MCF 10A (cell line): ENCODE data around the gene GNG14. TPM values are rescaled to one million over a fixed set of nuclear protein-coding genes. Genes with fewer than 3 reads are reported as not detected.

Experiments
- Bru-seq: library from RNA; stranded (reverse); fragments of 400-500 nt; gene quantifications from one replicate; lab custom pipeline; 2021; lab: Mats Ljungman, UMichigan
- BruChase-seq, 2 experiments: library from RNA; stranded (reverse); fragments of 400-500 nt; gene quantifications; one replicate each; lab custom pipeline; 2021; lab: Mats Ljungman, UMichigan
- BruUV-seq: library from RNA; stranded (reverse); fragments of 400-500 nt; replicated peaks from 2 replicates; lab custom pipeline; 2021; lab: Mats Ljungman, UMichigan
- CTCF ChIA-PET: fragments of 300-600 bp; sonication (Branson Sonifier 250); formaldehyde crosslinking; extraction: SDS; loops from one replicate; lab custom pipeline; 2021; ENCODE audit warnings: antibody characterized with exemption, inconsistent platforms; lab: Yijun Ruan, JAX
- POLR2A ChIA-PET: fragments of 300-600, 350-650 bp; sonication (Branson Sonifier 250); formaldehyde crosslinking; extraction: SDS; loops from one replicate; lab custom pipeline; 2020; ENCODE audit warnings: antibody characterized with exemption, inconsistent platforms; lab: Yijun Ruan, JAX
- DNase-seq: peaks from one replicate; pipeline ENCODE4 v3.0.0-alpha.2; 2018; ENCODE audit not compliant: unreplicated experiment
- H3K27ac Mint-ChIP-seq: one replicate; pipeline ENCODE4 v1.8.0; 2022; ENCODE audit warnings: mild to moderate bottlenecking, low read depth, mixed read lengths; ENCODE audit not compliant: unreplicated experiment
- H3K27me3 Mint-ChIP-seq: one replicate; pipeline ENCODE4 v1.8.0; 2022; ENCODE audit warnings: mixed read lengths; ENCODE audit not compliant: insufficient read depth, unreplicated experiment
- H3K36me3 Mint-ChIP-seq: one replicate; pipeline ENCODE4 v1.8.0; 2022; ENCODE audit warnings: mild to moderate bottlenecking, moderate library complexity, mixed read lengths; ENCODE audit not compliant: insufficient read depth, unreplicated experiment
- H3K4me1 Mint-ChIP-seq: one replicate; pipeline ENCODE4 v1.8.0; 2022; ENCODE audit warnings: mixed read lengths; ENCODE audit not compliant: insufficient read depth, unreplicated experiment
- H3K4me3 Mint-ChIP-seq: one replicate; pipeline ENCODE4 v1.8.0; 2022; ENCODE audit warnings: mild to moderate bottlenecking, moderate library complexity, mixed read lengths; ENCODE audit not compliant: unreplicated experiment
- H3K9me3 Mint-ChIP-seq: one replicate; pipeline ENCODE4 v1.8.0; 2022; ENCODE audit warnings: mixed read lengths; ENCODE audit not compliant: unreplicated experiment
- intact Hi-C: fragments of 100-400 bp; cut with micrococcal nuclease; formaldehyde crosslinking; loops from 2 replicates; pipeline ENCODE4 v1.14.1; 2022
- long read RNA-seq: library from polyadenylated mRNA; stranded (forward); transcript quantifications from one replicate; pipeline ENCODE4 v2.0.0, GENCODE V29; 2022
- total RNA-seq: library from RNA; stranded (reverse); gene quantifications from 2 replicates; pipeline ENCODE4 v1.2.3, GENCODE V29; 2022
- TF ChIP-seq, protein P1 (sequence below): fragments of 200-600 bp; IDR thresholded peaks from one replicate; pipeline ENCODE4 v1.8.0; 2022; ENCODE audit warnings: antibody characterized with exemption, mild to moderate bottlenecking; ENCODE audit not compliant: unreplicated experiment

GNG14 gene
- total RNA-seq (not detected in 2 replicates), Bru-seq, nascent RNA (percentile 32 among the genes with signal in this experiment), BruChase-seq, experiment 1, labeled RNA remaining after a 6-hour chase (not detected), BruChase-seq, experiment 2, labeled RNA remaining after a 2-hour chase (not detected)
- long read RNA-seq = 0 reads

DNA sequence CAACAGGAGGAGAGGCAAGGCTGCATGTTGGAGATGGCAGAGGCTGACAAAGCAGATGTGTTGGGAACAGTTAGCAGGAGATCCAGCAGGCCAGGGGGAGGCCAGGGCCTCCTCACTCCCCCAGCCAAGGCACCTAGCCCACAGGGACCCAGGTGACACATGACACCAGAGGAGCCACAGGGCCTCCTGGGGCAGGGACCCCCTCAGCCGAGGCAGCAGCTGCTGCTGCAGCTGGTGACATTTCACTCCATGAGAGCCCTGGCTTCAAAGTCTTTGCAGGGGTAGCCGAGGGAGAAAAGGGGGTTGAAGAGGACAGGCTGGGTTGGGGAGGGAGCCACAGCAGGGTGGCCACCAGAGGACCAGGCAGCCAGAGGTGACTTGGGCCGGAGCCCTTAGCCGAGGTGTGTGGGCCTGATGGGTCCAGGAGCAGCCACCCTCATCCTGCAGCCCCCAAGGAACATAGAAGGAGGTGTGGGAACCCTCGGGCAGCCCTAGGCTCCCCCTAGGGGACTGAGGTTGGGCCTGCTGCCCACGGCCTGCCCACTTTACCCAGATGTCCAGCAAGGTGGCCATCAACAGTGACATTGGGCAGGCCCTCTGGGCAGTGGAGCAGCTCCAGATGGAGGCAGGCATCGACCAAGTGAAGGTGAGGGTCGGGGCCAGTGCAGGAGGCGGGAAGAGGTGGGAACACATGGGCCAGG lies at the start of gene GNG14:
Gene GNG14, plus strand, starts transcription at position 503 of the 701 bp plus-strand sequence. Its CDS starts 51 bp downstream, at position 554.
- Mint-ChIP-seq H3K4me1 (no peaks in the 10 kb centered on the region), H3K9me3 (no peaks in the 10 kb centered on the region), H3K27ac (no peak within 1 kb of the TSS), H3K36me3 (peaks cover 19% of the 10 kb centered on the region), H3K27me3 (no peaks in the 10 kb centered on the region), H3K4me3 (no peak within 1 kb of the TSS)
- TF ChIP-seq, protein P1, sequence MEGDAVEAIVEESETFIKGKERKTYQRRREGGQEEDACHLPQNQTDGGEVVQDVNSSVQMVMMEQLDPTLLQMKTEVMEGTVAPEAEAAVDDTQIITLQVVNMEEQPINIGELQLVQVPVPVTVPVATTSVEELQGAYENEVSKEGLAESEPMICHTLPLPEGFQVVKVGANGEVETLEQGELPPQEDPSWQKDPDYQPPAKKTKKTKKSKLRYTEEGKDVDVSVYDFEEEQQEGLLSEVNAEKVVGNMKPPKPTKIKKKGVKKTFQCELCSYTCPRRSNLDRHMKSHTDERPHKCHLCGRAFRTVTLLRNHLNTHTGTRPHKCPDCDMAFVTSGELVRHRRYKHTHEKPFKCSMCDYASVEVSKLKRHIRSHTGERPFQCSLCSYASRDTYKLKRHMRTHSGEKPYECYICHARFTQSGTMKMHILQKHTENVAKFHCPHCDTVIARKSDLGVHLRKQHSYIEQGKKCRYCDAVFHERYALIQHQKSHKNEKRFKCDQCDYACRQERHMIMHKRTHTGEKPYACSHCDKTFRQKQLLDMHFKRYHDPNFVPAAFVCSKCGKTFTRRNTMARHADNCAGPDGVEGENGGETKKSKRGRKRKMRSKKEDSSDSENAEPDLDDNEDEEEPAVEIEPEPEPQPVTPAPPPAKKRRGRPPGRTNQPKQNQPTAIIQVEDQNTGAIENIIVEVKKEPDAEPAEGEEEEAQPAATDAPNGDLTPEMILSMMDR = no peak
- POLR2A ChIA-PET = interaction anchor here (0.9 kb wide), 1 partner anchor 9 kb away, joined by 3 read pairs; no protein-coding TSS in a partner anchor
- no TSS peak for BruUV-seq
- no peak for DNase-seq
- CTCF ChIA-PET = no interaction called here
- intact Hi-C loops = no loop called here

DNA sequence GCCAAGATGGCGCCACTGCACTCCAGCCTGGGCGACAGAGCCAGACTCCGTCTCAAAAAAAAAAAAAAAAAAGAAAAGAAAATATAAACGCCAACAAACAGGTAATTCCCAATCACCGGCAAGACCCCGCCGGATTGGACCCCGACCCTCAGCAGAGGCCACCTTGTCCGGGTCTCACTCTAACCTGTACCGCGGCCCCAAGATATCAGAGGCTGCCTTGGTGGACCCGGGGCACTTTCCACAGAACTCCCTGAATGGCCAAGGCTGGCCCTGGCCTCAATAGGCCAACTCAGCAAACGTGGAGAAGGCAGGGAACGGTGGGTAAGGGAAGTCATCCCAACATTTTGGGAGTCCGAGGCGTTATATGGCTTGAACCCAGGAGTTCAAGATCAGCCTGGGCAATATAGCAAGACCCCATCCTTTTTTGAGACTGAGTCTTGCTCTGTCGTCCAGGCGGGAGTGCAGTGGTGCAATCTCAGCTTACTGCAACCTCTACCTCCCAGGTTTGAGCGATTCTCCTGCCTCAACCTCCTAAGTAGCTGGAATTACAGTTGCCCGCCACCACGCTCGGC lies 49.1 kb upstream of the GNG14 start:
- DNase-seq = no peak
- TF ChIP-seq, protein P1 = no peak
- peaks cover 5% of the 10 kb centered on the region for H3K4me1 Mint-ChIP-seq
- H3K27ac Mint-ChIP-seq = no peak overlapping the region
- H3K9me3 Mint-ChIP-seq = peaks cover 8% of the 10 kb centered on the region
- peaks cover 14% of the 10 kb centered on the region for H3K36me3 Mint-ChIP-seq
- H3K27me3 Mint-ChIP-seq = no peaks in the 10 kb centered on the region
- no TSS peak for BruUV-seq
- intact Hi-C loops = no loop called here
- CTCF ChIA-PET = interaction anchor here (0.6 kb wide), 1 partner anchor 981 kb away, joined by 3 read pairs; no protein-coding TSS in a partner anchor
- POLR2A ChIA-PET = interaction anchor here (1.1 kb wide), 1 partner anchor 34 kb away, joined by 4 read pairs; no protein-coding TSS in a partner anchor
- H3K4me3 Mint-ChIP-seq = no peak overlapping the region

DNA sequence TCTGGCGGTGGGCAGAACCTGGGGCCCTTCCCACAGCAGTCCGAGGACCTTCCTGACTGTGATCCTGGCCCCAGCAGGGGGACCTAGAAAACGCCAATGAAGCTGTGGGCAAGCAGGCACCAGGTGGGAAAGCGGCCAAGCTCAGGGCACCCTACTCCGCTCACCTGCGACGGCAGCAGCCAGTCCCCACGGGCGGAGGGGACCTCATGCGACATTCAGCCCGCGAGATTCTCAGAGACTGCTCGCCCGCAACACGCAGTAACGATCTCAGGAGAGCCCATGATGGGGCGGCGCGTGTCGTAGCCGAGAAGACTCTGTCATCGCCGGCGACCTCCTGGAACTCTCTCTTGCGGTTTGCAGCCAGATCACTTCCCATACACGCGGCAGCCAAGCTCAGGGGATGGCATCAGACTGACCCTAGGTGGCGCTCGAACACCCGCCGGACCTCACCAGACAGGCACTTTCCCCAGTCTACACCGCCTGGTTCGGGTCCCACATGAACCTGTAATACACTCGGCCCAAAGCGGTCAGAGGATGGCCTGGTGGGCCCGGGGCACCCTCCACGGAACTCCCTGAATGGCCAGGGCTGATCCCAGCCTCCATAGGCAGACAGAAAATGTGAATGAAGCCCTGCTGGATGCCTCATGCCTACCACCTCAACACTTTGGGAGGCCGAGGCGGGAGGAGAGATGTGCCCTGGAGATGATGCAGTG lies 47.7 kb upstream of the GNG14 start:
- H3K4me1 Mint-ChIP-seq = peaks cover 3% of the 10 kb centered on the region
- H3K4me3 Mint-ChIP-seq = no peak overlapping the region
- intact Hi-C loops = no loop called here
- CTCF ChIA-PET = interaction anchor here (0.6 to 0.7 kb wide), 3 partner anchors 11 to 1311 kb away, joined by 3 read pairs; no protein-coding TSS in a partner anchor
- no peak for DNase-seq
- TF ChIP-seq, protein P1 = no peak
- H3K27me3 Mint-ChIP-seq = no peaks in the 10 kb centered on the region
- no peak overlapping the region for H3K27ac Mint-ChIP-seq
- peaks cover 11% of the 10 kb centered on the region for H3K36me3 Mint-ChIP-seq
- POLR2A ChIA-PET = interaction anchor here (1.5 kb wide), 1 partner anchor 29 kb away, joined by 3 read pairs; the partner anchor contains the start of genes ZNF490 and ZNF791
- BruUV-seq = no TSS peak
- H3K9me3 Mint-ChIP-seq = peaks cover 5% of the 10 kb centered on the region
